Liver (tissue), 9 donors: ENCODE measurements around the gene HPGD. TPM values are rescaled to one million over a fixed set of nuclear protein-coding genes. Genes with fewer than 3 reads are reported as not detected.

ENCODE experiments used
- DNase-seq: peaks from one replicate; pipeline ENCODE4 v3.0.0-alpha.2; 2017; ENCODE audit warnings: low spot score
- H3K27ac ChIP-seq, 2 donors: one replicate each; pipeline ENCODE4 v1.7.0; 2013; ENCODE audit warnings: inconsistent platforms in 2 of 2, low read length in 2 of 2, control low read depth in 1 of 2, low read depth in 1 of 2, mild to moderate bottlenecking in 1 of 2
- H3K27me3 ChIP-seq, 4 donors: one replicate each; pipeline versions ENCODE4 v1.6.1 to v1.7.0; 2013; ENCODE audit warnings: low read length in 3 of 4, inconsistent platforms in 1 of 4, mild to moderate bottlenecking in 1 of 4, moderate library complexity in 1 of 4; ENCODE audit not compliant: control insufficient read depth in 4 of 4, insufficient read depth in 4 of 4
- H3K36me3 ChIP-seq, 4 donors: one replicate each; pipeline versions ENCODE4 v1.6.1 to v1.7.0; 2013; ENCODE audit warnings: low read length in 3 of 4, mild to moderate bottlenecking in 3 of 4, low read depth in 1 of 4, moderate library complexity in 1 of 4; ENCODE audit not compliant: control insufficient read depth in 4 of 4, insufficient read depth in 3 of 4
- H3K4me1 ChIP-seq, 4 donors: one replicate each; pipeline versions ENCODE4 v1.6.1 to v1.7.0; 2013; ENCODE audit warnings: low read length in 3 of 4, mild to moderate bottlenecking in 3 of 4, moderate library complexity in 1 of 4; ENCODE audit not compliant: control insufficient read depth in 4 of 4, insufficient read depth in 4 of 4
- H3K4me3 ChIP-seq, 3 donors: one replicate each; pipeline versions ENCODE4 v1.6.1 to v1.7.0; 2013; ENCODE audit warnings: low read length in 3 of 3, control low read depth in 1 of 3, low read depth in 1 of 3, mild to moderate bottlenecking in 1 of 3
- H3K9ac ChIP-seq, 2 donors: one replicate each; pipeline ENCODE4 v1.7.0; 2013; ENCODE audit warnings: low read length in 2 of 2, mild to moderate bottlenecking in 2 of 2, moderate library complexity in 2 of 2, control low read depth in 1 of 2, low read depth in 1 of 2
- H3K9me3 ChIP-seq, 4 donors: one replicate each; pipeline versions ENCODE4 v1.6.1 to v1.7.0; 2013; ENCODE audit warnings: low read length in 3 of 4; ENCODE audit not compliant: control insufficient read depth in 4 of 4
- ATF3 ChIP-seq: IDR thresholded peaks from 2 replicates; pipeline ENCODE4 v1.6.1; 2016; ENCODE audit warnings: antibody characterized with exemption
- CTCF ChIP-seq: fragments of 150-350 bp; IDR thresholded peaks from 2 replicates; pipeline ENCODE4 v1.5.1; 2017; ENCODE audit warnings: improper control_type of control experiment, low read depth, low read length; ENCODE audit not compliant: missing input control
- EGR1 ChIP-seq, 2 donors: IDR thresholded peaks; 2 replicates each; pipeline ENCODE4 v1.6.1; 2016 to 2018; ENCODE audit warnings: antibody characterized with exemption in 2 of 2, low read depth in 2 of 2
- FOXA1 ChIP-seq: IDR thresholded peaks from 2 replicates; pipeline ENCODE4 v1.6.1; 2016; ENCODE audit warnings: antibody characterized with exemption
- FOXA2 ChIP-seq: IDR thresholded peaks from 2 replicates; pipeline ENCODE4 v1.6.1; 2016; ENCODE audit warnings: antibody characterized with exemption
- GABPA ChIP-seq, 2 donors: IDR thresholded peaks in 1 of 2; conservative IDR thresholded peaks in 1 of 2; 2 replicates each; pipeline ENCODE4 v1.6.1; 2016; ENCODE audit warnings: antibody characterized with exemption in 2 of 2, mild to moderate bottlenecking in 1 of 2, moderate library complexity in 1 of 2
- HNF4A ChIP-seq, 2 donors: conservative IDR thresholded peaks; 2 replicates each; pipeline ENCODE4 v1.6.1; 2016; ENCODE audit warnings: antibody characterized with exemption in 2 of 2, mild to moderate bottlenecking in 2 of 2
- HNF4G ChIP-seq: IDR thresholded peaks from 2 replicates; pipeline ENCODE4 v1.6.1; 2016; ENCODE audit warnings: antibody characterized with exemption
- JUND ChIP-seq, 2 donors: IDR thresholded peaks; 2 replicates each; pipeline ENCODE4 v1.6.1; 2016; ENCODE audit warnings: antibody characterized with exemption in 2 of 2
- MAX ChIP-seq: IDR thresholded peaks from 2 replicates; pipeline ENCODE4 v1.6.1; 2016; ENCODE audit warnings: antibody characterized with exemption
- NR2F2 ChIP-seq: IDR thresholded peaks from 2 replicates; pipeline ENCODE4 v1.6.1; 2016; ENCODE audit warnings: antibody characterized with exemption
- RAD21 ChIP-seq, 2 donors: IDR thresholded peaks; 2 replicates each; pipeline ENCODE4 v1.6.1; 2016; ENCODE audit warnings: antibody characterized with exemption in 2 of 2, mild to moderate bottlenecking in 2 of 2
- REST ChIP-seq: IDR thresholded peaks from 2 replicates; pipeline ENCODE4 v1.6.1; 2016; ENCODE audit warnings: antibody characterized with exemption, mild to moderate bottlenecking
- RXRA ChIP-seq, 2 donors: IDR thresholded peaks; 2 replicates each; pipeline ENCODE4 v1.6.1; 2017 to 2018; ENCODE audit warnings: antibody characterized with exemption in 2 of 2, mild to moderate bottlenecking in 1 of 2
- SP1 ChIP-seq: IDR thresholded peaks from 2 replicates; pipeline ENCODE4 v1.6.1; 2018; ENCODE audit warnings: antibody characterized with exemption, mild to moderate bottlenecking
- TAF1 ChIP-seq: conservative IDR thresholded peaks from 2 replicates; pipeline ENCODE4 v1.6.1; 2016; ENCODE audit warnings: antibody characterized with exemption, mild to moderate bottlenecking
- YY1 ChIP-seq: IDR thresholded peaks from 2 replicates; pipeline ENCODE4 v1.6.1; 2016; ENCODE audit warnings: antibody characterized with exemption, mild to moderate bottlenecking
- ZBTB33 ChIP-seq: IDR thresholded peaks from 2 replicates; pipeline ENCODE4 v1.6.1; 2016; ENCODE audit warnings: antibody characterized with exemption
- WGBS: extraction: QIAGEN DNeasy Blood & Tissue Kit; methylation state at CpG from one replicate; pipeline ENCODE4 v1.1.7; 2013; 5-methylcytosine and 5-hydroxymethylcytosine counted together
- polyA plus RNA-seq, 2 donors: library from polyadenylated mRNA; stranded (reverse) in 1 of 2; unstranded in 1 of 2; fragments of 200-250 nt in 1 of 2; fragments of >200 nt in 1 of 2; fragmentation: Nextera tagmentation in 1 of 2; extraction: Ambion mirVana in 1 of 2; gene quantifications; one replicate each; pipeline versions ENCODE4 v1.2.1 to v1.2.3, GENCODE V29; 2013 to 2015
- total RNA-seq, 2 donors: library from RNA; depleted of rRNA; stranded (reverse); fragments of >200 nt; gene quantifications; one replicate each; pipeline ENCODE4 v1.2.3, GENCODE V29; 2014
- donor health status: healthy.
- donor health status: healthy.
- donor health status: healthy.
- donor health status: healthy.
- donor health status: healthy.

HPGD gene
- total and polyA plus RNA-seq, 4 donors: 7.9 to 113 (median 57.1) TPM

GRCh38 chr4:174561560-174561959 lies 39.3 kb upstream of the HPGD start:
- H3K4me1 ChIP-seq: no peaks in the 10 kb centered on the region
- no peak for DNase-seq
- H3K36me3 ChIP-seq: no peaks in the 10 kb centered on the region
- WGBS: 50% methylated on average over 2 of the region's 2 CpGs
- H3K27ac ChIP-seq: no peak overlapping the region
- no peaks in the 10 kb centered on the region for H3K9me3 ChIP-seq
- no peak overlapping the region for H3K9ac ChIP-seq
- TF ChIP-seq TAF1 (no peak), MAX (no peak), RXRA (IDR thresholded peaks at IDR 0.05) (no peak), ATF3 (no peak), RAD21 (IDR thresholded peaks at IDR 0.05) (no peak), SP1 (no peak), GABPA (IDR thresholded peaks at IDR 0.05 in 1 of 2, conservative IDR thresholded peaks at IDR 0.05 in 1 of 2) (no peak), HNF4A (conservative IDR thresholded peaks at IDR 0.05) (no peak), ZBTB33 (no peak)
- no peaks in the 10 kb centered on the region for H3K27me3 ChIP-seq
- no peak overlapping the region for H3K4me3 ChIP-seq

GRCh38 chr4:174559894-174560293 lies 37.6 kb upstream of the HPGD start:
- 87% methylated on average over 2 of the region's 2 CpGs for WGBS
- Histone ChIP-seq H3K9ac (no peak overlapping the region), H3K27ac (no peak overlapping the region), H3K36me3 (no peaks in the 10 kb centered on the region), H3K4me3 (no peak overlapping the region), H3K9me3 (no peaks in the 10 kb centered on the region), H3K4me1 (peaks cover 0 to 6% (median 0%) of the 10 kb centered on the region in 4 donors), H3K27me3 (no peaks in the 10 kb centered on the region)
- no peak for DNase-seq
- no peak for TF ChIP-seq EGR1 (IDR thresholded peaks at IDR 0.05; ENCODE audit: low read depth in 2 of 2)
- no peak for TF ChIP-seq SP1
- TF ChIP-seq YY1: no peak
- TF ChIP-seq REST: no peak
- TF ChIP-seq HNF4G: no peak
- TF ChIP-seq ATF3: no peak
- no peak for TF ChIP-seq HNF4A (conservative IDR thresholded peaks at IDR 0.05)
- TF ChIP-seq CTCF: no peak
- no peak for TF ChIP-seq RAD21 (IDR thresholded peaks at IDR 0.05)
- TF ChIP-seq ZBTB33: no peak
- no peak for TF ChIP-seq FOXA1
- TF ChIP-seq NR2F2: no peak
- no peak for TF ChIP-seq MAX
- TF ChIP-seq JUND (IDR thresholded peaks at IDR 0.05): no peak
- TF ChIP-seq RXRA (IDR thresholded peaks at IDR 0.05): no peak
- no peak for TF ChIP-seq TAF1
- TF ChIP-seq GABPA (IDR thresholded peaks at IDR 0.05 in 1 of 2, conservative IDR thresholded peaks at IDR 0.05 in 1 of 2): no peak
- TF ChIP-seq FOXA2: no peak
